D721Med (cell line): Measurements from ENCODE around the gene FAM227B.

Experiments
- DNase-seq: peaks from one replicate; pipeline ENCODE4 v3.0.0; 2011; ENCODE audit warnings: low spot score; ENCODE audit not compliant: insufficient read length
- FAIRE-seq: peaks from 2 replicates; lab custom pipeline; 2011; peaks lifted over from hg19 to GRCh38; lab: Jason Lieb, UNC
- TF ChIP-seq, protein P1 (sequence below): IDR thresholded peaks from 2 replicates; pipeline ENCODE4 v1.5.1; 2012; ENCODE audit warnings: mild to moderate bottlenecking, control low read depth; ENCODE audit not compliant: insufficient read depth; ENCODE audit errors: missing control alignments

The FAM227B gene

DNA sequence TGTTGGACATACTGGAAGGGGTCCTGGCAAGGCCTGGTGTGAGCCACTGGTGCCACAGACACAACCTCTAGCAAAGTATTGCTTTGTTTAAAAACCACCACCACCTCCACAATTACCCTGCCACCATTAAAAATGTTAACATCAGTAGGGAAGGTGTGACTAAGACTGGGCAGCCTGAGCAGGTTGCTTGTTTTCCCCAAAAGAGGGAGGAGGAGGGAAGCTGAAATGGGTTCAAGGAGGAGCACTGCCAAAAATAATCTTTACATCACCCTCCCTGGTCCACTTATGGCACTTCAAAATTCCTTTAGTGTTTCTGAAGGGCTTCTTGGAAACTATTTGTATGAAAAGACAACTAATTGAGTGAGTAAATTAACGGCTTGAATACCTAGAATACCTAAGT lies 297.4 kb downstream of the FAM227B start:
- FAIRE-seq (no peak), DNase-seq (no peak)
- TF ChIP-seq, protein P1, sequence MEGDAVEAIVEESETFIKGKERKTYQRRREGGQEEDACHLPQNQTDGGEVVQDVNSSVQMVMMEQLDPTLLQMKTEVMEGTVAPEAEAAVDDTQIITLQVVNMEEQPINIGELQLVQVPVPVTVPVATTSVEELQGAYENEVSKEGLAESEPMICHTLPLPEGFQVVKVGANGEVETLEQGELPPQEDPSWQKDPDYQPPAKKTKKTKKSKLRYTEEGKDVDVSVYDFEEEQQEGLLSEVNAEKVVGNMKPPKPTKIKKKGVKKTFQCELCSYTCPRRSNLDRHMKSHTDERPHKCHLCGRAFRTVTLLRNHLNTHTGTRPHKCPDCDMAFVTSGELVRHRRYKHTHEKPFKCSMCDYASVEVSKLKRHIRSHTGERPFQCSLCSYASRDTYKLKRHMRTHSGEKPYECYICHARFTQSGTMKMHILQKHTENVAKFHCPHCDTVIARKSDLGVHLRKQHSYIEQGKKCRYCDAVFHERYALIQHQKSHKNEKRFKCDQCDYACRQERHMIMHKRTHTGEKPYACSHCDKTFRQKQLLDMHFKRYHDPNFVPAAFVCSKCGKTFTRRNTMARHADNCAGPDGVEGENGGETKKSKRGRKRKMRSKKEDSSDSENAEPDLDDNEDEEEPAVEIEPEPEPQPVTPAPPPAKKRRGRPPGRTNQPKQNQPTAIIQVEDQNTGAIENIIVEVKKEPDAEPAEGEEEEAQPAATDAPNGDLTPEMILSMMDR = no peak

DNA sequence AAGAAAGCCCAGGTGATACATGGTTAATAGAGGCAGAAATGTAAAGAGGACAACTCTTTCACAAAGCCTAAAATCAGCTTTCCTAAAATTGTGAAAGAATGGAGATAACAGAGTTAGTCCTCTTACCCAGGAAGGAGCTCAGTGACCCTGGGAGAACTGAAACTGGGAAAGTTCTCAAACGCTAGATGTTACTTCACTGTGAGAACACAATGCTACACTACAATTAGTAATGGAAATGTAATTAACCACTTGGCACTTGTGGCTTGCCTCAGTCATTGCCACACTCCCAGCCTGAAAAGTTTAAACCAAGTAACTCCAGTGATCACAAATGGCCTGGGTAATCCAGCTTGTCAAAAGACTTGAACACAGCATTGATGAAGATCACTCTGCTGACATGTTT lies 300.3 kb downstream of the FAM227B start:
- TF ChIP-seq, protein P1 = no peak
- DNase-seq = no peak
- FAIRE-seq = no peak

DNA sequence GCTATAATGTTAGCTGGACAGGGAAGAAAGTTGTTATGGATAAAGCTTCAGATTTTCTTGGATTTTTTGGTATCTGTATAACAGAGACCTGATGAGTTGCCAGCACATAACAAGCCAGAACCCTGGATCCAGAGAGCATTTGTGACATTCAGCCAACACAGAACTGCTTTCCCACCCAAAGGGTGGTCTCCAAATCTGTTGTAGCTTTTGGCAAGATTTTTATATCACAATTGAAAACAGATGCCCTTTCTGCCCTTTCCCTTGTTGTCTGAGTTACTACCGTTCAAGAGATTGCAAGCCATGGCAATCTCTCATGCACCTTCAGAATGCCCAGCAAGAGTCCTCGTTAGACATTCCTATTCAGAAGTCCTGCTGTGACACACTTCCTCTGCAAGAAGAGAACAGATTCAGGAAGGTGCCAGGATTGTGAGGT lies 305.2 kb downstream of the FAM227B start:
- DNase-seq = no peak
- TF ChIP-seq, protein P1 = no peak
- FAIRE-seq = no peak

DNA sequence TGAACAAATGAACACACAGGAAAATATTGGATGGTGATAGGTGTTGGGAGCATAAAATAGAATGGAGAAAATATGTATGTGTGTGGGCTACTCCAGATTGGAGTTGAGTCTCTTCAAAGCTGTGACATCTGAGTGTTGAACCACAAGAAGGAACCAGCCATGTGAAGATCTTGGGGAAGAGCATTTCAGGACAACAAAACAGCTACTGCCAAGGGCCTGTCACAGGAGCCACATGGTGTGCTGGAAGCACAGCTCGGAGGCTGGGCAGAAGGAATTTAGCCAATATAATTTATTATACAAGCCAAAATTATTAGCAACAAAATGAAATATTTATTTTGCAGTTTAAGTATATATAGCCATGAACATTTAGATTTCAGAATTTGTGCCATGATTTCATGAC lies 305.9 kb downstream of the FAM227B start:
- FAIRE-seq (no peak), DNase-seq (no peak)
- TF ChIP-seq, protein P1 = no peak

DNA sequence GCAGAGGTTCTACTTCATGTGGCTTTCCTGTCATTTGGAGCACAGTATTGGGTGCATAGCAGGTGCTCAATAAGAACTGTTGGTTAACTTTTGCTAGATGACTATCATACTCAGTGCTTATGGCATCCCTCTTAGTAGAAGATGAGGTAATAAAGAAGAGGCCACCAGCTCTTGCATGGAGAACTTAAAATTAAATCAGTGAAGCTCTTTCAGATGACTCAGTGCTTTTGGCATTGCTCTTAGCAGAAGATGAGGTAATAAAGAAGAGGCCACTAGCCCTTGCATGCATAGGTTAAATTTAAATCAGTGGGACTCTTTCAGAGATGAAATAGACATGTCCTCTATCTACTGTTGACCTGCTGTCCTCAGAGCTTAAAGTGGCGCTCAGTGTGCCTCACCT lies 307.0 kb downstream of the FAM227B start:
- TF ChIP-seq, protein P1 = no peak
- FAIRE-seq = no peak
- no peak for DNase-seq

DNA sequence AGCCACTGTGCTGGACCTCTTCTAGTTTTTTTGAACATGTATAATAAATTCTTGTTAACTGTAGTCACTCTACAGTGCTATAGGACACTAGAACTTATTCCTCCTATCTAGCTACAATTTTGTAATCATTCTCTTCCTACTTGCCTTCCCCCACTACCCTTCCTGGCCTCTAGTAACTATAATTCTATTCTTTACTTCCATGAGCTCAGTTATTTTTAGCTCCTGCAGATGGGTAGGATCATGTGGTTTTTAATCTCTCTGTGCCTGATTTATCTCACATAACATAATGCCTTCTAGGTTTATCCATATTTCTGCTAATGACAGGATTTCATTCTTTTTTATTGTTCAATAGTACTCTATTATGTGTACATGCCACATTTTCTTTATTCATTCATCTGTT lies 310.7 kb downstream of the FAM227B start:
- FAIRE-seq (peak; percentile 95), DNase-seq (no peak)

DNA sequence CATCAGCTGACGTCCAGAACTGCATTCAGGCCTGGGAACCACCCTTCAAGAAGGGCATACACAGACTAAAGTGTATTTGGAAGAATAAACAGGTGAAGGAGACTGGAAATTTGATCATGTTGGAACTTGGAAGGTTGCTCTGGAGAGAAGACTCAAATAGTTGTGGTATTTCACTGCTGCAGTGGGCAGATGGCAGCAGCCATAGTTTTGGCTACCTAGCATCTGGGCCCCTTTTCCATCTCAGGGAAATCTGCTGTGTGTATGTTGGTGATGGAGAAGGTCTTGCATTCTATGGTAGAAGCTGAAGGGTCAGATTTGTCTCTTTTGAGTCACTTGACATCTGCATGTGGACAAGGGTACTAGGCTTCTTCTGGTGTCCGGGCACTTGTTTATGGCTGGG lies 311.9 kb downstream of the FAM227B start:
- no peak for DNase-seq
- TF ChIP-seq, protein P1 = no peak
- FAIRE-seq = no peak

More for the DNA sequence above, 310.7 kb downstream of the FAM227B start:
- TF ChIP-seq, protein P1 = no peak
